ELF-1 (cell line): ENCODE measurements around the gene FAM153A.
"Not testable (repeated sequence)": the region's sequence is repeated elsewhere in the genome, so short reads cannot be mapped to it uniquely, and the experiment has no call there.

Experiments
- DNase-seq: peaks from one replicate; pipeline ENCODE4 v3.0.0-alpha.2; 2016; ENCODE audit warnings: low read depth, low spot score

Gene FAM153A

GRCh38 chr5:177724858-177725257, 57.8 kb downstream of the FAM153A start:
- DNase-seq: not testable (repeated sequence)

GRCh38 chr5:177723831-177724485, 58.7 kb downstream of the FAM153A start:
- not testable (repeated sequence) for DNase-seq

GRCh38 chr5:177722829-177723228, 59.9 kb downstream of the FAM153A start:
- not testable (repeated sequence) for DNase-seq

GRCh38 chr5:177719989-177720388, 62.7 kb downstream of the FAM153A start:
- not testable (repeated sequence) for DNase-seq

- not testable (repeated sequence) for DNase-seq
These were observed 67.3 kb downstream of the FAM153A start for GRCh38 chr5:177715423-177715822.

GRCh38 chr5:177696100-177696499, 86.6 kb downstream of the FAM153A start:
- not testable (repeated sequence) for DNase-seq

- not testable (repeated sequence) for DNase-seq
These were observed 87.3 kb downstream of the FAM153A start for GRCh38 chr5:177695356-177695930.

- DNase-seq: not testable (repeated sequence)
These were observed 88.2 kb downstream of the FAM153A start for GRCh38 chr5:177694518-177694835.

GRCh38 chr5:177693671-177694517, 88.8 kb downstream of the FAM153A start:
- DNase-seq: not testable (repeated sequence)

GRCh38 chr5:177692969-177693368, 89.7 kb downstream of the FAM153A start:
- not testable (repeated sequence) for DNase-seq

GRCh38 chr5:177692507-177692906, 90.2 kb downstream of the FAM153A start:
- DNase-seq: not testable (repeated sequence)

GRCh38 chr5:177689011-177689610, 93.6 kb downstream of the FAM153A start:
- DNase-seq: not testable (repeated sequence)

GRCh38 chr5:177688091-177688490, 94.6 kb downstream of the FAM153A start:
- not testable (repeated sequence) for DNase-seq

- not testable (repeated sequence) for DNase-seq
These were observed 100.8 kb downstream of the FAM153A start for GRCh38 chr5:177681920-177682319.
